ENCODE data around the gene TLX2. TPM values are rescaled to one million over a fixed set of nuclear protein-coding genes. Genes with fewer than 3 reads are reported as not detected.

TLX2 gene
- total and polyA plus RNA-seq, 7 donors, result 1.0 to 2.5 (median 1.6) TPM; not detected in 2

DNA sequence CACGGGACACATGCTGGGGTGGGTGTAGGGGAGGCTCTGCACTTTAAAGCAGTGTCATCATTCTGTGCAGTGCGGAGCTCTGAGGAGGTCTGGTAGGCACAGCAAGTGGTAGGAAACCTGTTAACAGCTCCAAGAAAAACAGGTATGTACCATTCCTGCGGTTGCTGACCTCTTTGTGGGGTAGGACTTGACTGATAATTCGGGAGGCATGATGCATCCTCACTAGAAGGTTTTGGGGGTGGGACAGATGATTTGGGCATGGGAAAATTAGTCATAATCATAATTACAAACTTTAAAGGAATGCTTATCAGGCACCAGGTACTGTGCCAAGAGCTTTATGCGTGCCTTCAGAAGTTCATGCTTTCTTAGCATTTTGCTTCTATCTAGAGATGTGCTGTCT is 50.0 kb downstream of the TLX2 start:
- intact Hi-C loops (cut with DNase I), result no loop called here
- H3K4me3 ChIP-seq, result no peak overlapping the region
- H3K4me1 ChIP-seq, result peaks cover 0 to 15% (median 11%) of the 10 kb centered on the region in 4 donors
- no peaks in the 10 kb centered on the region for H3K36me3 ChIP-seq
- no peak for TF ChIP-seq EP300 (IDR thresholded peaks at IDR 0.05)
- no peak for TF ChIP-seq POLR2AphosphoS5 (IDR thresholded peaks at IDR 0.05)
- TF ChIP-seq, protein P1, sequence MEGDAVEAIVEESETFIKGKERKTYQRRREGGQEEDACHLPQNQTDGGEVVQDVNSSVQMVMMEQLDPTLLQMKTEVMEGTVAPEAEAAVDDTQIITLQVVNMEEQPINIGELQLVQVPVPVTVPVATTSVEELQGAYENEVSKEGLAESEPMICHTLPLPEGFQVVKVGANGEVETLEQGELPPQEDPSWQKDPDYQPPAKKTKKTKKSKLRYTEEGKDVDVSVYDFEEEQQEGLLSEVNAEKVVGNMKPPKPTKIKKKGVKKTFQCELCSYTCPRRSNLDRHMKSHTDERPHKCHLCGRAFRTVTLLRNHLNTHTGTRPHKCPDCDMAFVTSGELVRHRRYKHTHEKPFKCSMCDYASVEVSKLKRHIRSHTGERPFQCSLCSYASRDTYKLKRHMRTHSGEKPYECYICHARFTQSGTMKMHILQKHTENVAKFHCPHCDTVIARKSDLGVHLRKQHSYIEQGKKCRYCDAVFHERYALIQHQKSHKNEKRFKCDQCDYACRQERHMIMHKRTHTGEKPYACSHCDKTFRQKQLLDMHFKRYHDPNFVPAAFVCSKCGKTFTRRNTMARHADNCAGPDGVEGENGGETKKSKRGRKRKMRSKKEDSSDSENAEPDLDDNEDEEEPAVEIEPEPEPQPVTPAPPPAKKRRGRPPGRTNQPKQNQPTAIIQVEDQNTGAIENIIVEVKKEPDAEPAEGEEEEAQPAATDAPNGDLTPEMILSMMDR (IDR thresholded peaks at IDR 0.05), result no peak
- TF ChIP-seq POLR2A (IDR thresholded peaks at IDR 0.05), result no peak
- peaks cover 0 to 8% (median 0%) of the 10 kb centered on the region in 3 donors for H3K27me3 ChIP-seq
- H3K9me3 ChIP-seq, result no peaks in the 10 kb centered on the region
- DNase-seq, result no peak
- WGBS, 2 donors, result 89 to 91% methylated on average over 5 of the region's 5 CpGs
- H3K27ac ChIP-seq, result no peak overlapping the region

DNA sequence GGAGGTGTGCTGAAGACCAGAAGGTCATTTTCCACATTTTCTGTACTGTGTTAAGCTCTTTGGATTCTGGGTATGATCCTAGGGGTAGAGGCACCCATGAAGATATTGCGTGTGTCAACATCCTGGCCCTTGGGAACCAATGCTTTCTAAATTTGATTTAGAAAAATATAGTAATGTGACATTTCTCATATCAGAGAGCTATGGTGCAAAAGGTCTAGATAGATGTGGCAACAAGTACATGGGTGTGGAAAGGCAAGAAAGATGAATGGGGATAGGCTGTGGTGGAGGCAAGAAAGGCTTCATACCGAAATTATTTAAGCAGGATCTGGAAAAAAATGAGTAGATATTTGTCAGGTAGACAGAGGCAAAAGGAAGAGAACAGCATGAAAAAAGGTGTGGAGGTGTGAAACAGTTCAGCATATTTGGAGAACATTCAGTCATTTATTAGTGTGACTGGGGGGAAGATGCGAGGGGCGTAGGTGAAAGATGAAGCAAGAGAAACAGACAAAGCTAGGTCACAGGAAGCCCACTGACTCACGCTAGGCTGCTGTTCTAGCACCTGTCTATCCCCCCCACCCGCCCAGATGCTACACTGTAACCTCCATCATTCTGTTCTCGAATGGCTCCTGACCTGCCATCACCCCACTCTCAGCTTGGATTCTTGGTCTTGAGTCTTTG is 52.0 kb downstream of the TLX2 start:
- H3K4me3 ChIP-seq, result no peak overlapping the region
- TF ChIP-seq POLR2A (IDR thresholded peaks at IDR 0.05), result no peak
- no peak for TF ChIP-seq EP300 (IDR thresholded peaks at IDR 0.05)
- TF ChIP-seq, protein P1 (IDR thresholded peaks at IDR 0.05), result no peak
- no peak for DNase-seq
- H3K36me3 ChIP-seq, result no peaks in the 10 kb centered on the region
- WGBS, 2 donors, result 73 to 84% methylated on average over 7 of the region's 7 CpGs
- H3K27ac ChIP-seq, result peak overlapping the region in 2 of 4 donors; percentile 65 to 67
- peaks cover 0 to 8% (median 0%) of the 10 kb centered on the region in 3 donors for H3K27me3 ChIP-seq
- intact Hi-C loops (cut with DNase I), result no loop called here
- no peaks in the 10 kb centered on the region for H3K9me3 ChIP-seq
- peaks cover 0 to 15% (median 11%) of the 10 kb centered on the region in 4 donors for H3K4me1 ChIP-seq

DNA sequence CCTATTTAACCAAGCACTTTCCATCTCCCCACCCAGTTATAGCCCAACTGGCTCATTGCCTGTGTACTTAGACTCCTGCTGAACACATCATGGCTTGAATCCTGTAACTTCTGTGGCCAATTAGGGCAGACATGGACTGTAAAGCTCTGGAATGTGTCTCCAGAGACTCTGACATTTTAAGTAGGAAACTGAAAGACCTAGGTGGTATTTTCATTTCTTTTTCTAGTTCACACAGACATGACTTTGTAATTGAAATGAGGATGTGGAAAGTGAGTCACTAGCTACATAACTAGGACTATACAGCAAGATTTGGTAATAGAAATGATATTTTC is 52.5 kb downstream of the TLX2 start:
- DNase-seq, result no peak
- Histone ChIP-seq H3K9me3 (no peaks in the 10 kb centered on the region), H3K27me3 (peaks cover 0 to 4% (median 0%) of the 10 kb centered on the region in 3 donors), H3K4me1 (peaks cover 0 to 15% (median 11%) of the 10 kb centered on the region in 4 donors), H3K27ac (peak overlapping the region in 3 of 4 donors; percentile 65 to 68 (median 67)), H3K36me3 (no peaks in the 10 kb centered on the region), H3K4me3 (no peak overlapping the region)
- TF ChIP-seq EP300 (IDR thresholded peaks at IDR 0.05) (no peak), POLR2AphosphoS5 (IDR thresholded peaks at IDR 0.05) (peak in 1 of 4 donors; percentile 29), POLR2A (IDR thresholded peaks at IDR 0.05) (no peak)
- TF ChIP-seq, protein P1 (IDR thresholded peaks at IDR 0.05), result no peak
- intact Hi-C loops (cut with DNase I), result no loop called here

Other genes starting within 250 kb of the TLX2 start
- gene SLC4A5, start 171.0 kb upstream of the TLX2 start, total RNA-seq, result 10 to 100 TPM in 1 of 4 donors, 1 to 10 TPM in 3; 1.5 to 12.2 (median 3.6) TPM
- 1 to 10 TPM in 1 of 3 donors, under 1 TPM in 2; under 0.01 to 1.8 (median 0.23) TPM for gene SLC4A5, start 171.0 kb upstream of the TLX2 start, polyA plus RNA-seq
- 100 to 1,000 TPM in 3 of 4 donors, 10 to 100 TPM in 1; 99.2 to 137 (median 107) TPM for gene DCTN1, start 134.1 kb upstream of the TLX2 start, total RNA-seq
- gene DCTN1, start 134.1 kb upstream of the TLX2 start, polyA plus RNA-seq, result 10 to 100 TPM; 67.3 to 93.2 (median 69.4) TPM
- gene C2orf81, start 92.8 kb upstream of the TLX2 start, total RNA-seq, result 1 to 10 TPM in 3 of 4 donors, not detected in 1; 1.4 to 2.2 (median 2.0) TPM
- gene C2orf81, start 92.8 kb upstream of the TLX2 start, polyA plus RNA-seq, result 1 to 10 TPM in 2 of 3 donors, under 1 TPM in 1; 0.46 to 2.0 (median 1.8) TPM
- 10 to 100 TPM in 2 of 4 donors, 1 to 10 TPM in 2; 7.5 to 13.3 (median 9.8) TPM for gene WDR54, start 92.7 kb upstream of the TLX2 start, total RNA-seq
- gene WDR54, start 92.7 kb upstream of the TLX2 start, polyA plus RNA-seq, result 10 to 100 TPM in 1 of 3 donors, 1 to 10 TPM in 2; 3.0 to 13.6 (median 3.2) TPM
- 10 to 100 TPM; 13.5 to 20.0 (median 17.0) TPM for gene RTKN, start 72.5 kb upstream of the TLX2 start, total RNA-seq
- gene RTKN, start 72.5 kb upstream of the TLX2 start, polyA plus RNA-seq, result 10 to 100 TPM; 15.0 to 44.6 (median 16.2) TPM
- gene INO80B, start 59.4 kb upstream of the TLX2 start, total RNA-seq, result 10 to 100 TPM in 2 of 4 donors, 1 to 10 TPM in 2; 7.5 to 41.8 (median 15.0) TPM
- gene INO80B, start 59.4 kb upstream of the TLX2 start, polyA plus RNA-seq, result 10 to 100 TPM; 12.9 to 36.9 (median 19.2) TPM
- 10 to 100 TPM; 63.1 to 89.2 (median 74.1) TPM for gene WBP1, start 56.0 kb upstream of the TLX2 start, total RNA-seq
- gene WBP1, start 56.0 kb upstream of the TLX2 start, polyA plus RNA-seq, result 10 to 100 TPM; 59.2 to 61.3 (median 59.3) TPM
- gene MOGS, start 49.1 kb upstream of the TLX2 start, total RNA-seq, result 10 to 100 TPM; 21.4 to 34.3 (median 26.3) TPM
- 10 to 100 TPM in 2 of 3 donors, 1 to 10 TPM in 1; 7.8 to 44.7 (median 10.2) TPM for gene MOGS, start 49.1 kb upstream of the TLX2 start, polyA plus RNA-seq
- gene MRPL53, start 41.8 kb upstream of the TLX2 start, total RNA-seq, result 10 to 100 TPM; 10.2 to 77.1 (median 36.7) TPM
- 10 to 100 TPM; 57.7 to 75.6 (median 64.7) TPM for gene MRPL53, start 41.8 kb upstream of the TLX2 start, polyA plus RNA-seq
- gene CCDC142, start 31.5 kb upstream of the TLX2 start, total RNA-seq, result 10 to 100 TPM; 15.8 to 20.9 (median 16.8) TPM
- gene CCDC142, start 31.5 kb upstream of the TLX2 start, polyA plus RNA-seq, result 10 to 100 TPM in 1 of 3 donors, 1 to 10 TPM in 2; 1.8 to 16.8 (median 2.1) TPM
- 10 to 100 TPM; 18.9 to 29.6 (median 24.1) TPM for gene TTC31, start 31.4 kb upstream of the TLX2 start, total RNA-seq
- 10 to 100 TPM; 12.7 to 22.4 (median 13.8) TPM for gene TTC31, start 31.4 kb upstream of the TLX2 start, polyA plus RNA-seq
- under 1 TPM in 1 of 4 donors, not detected in 3; 0.99 TPM for gene LBX2, start 14.8 kb upstream of the TLX2 start, total RNA-seq
- 1 to 10 TPM; 1.3 to 2.4 (median 1.8) TPM for gene LBX2, start 14.8 kb upstream of the TLX2 start, polyA plus RNA-seq
- gene PCGF1, start 6.8 kb upstream of the TLX2 start, total RNA-seq, result 10 to 100 TPM in 3 of 4 donors, 1 to 10 TPM in 1; 8.9 to 22.8 (median 16.0) TPM
- gene PCGF1, start 6.8 kb upstream of the TLX2 start, polyA plus RNA-seq, result 10 to 100 TPM; 12.6 to 22.8 (median 15.7) TPM
- not detected for gene DQX1, start 11.8 kb downstream of the TLX2 start, total RNA-seq
- gene DQX1, start 11.8 kb downstream of the TLX2 start, polyA plus RNA-seq, result 10 to 100 TPM in 2 of 3 donors, 1 to 10 TPM in 1; 7.2 to 15.6 (median 13.2) TPM
- 100 to 1,000 TPM in 1 of 4 donors, 10 to 100 TPM in 3; 76.5 to 133 (median 83.1) TPM for gene AUP1, start 15.3 kb downstream of the TLX2 start, total RNA-seq
- gene AUP1, start 15.3 kb downstream of the TLX2 start, polyA plus RNA-seq, result 100 to 1,000 TPM in 1 of 3 donors, 10 to 100 TPM in 2; 46.5 to 178 (median 47.4) TPM
- gene HTRA2, start 15.5 kb downstream of the TLX2 start, total RNA-seq, result 10 to 100 TPM; 28.2 to 39.3 (median 31.8) TPM
- gene HTRA2, start 15.5 kb downstream of the TLX2 start, polyA plus RNA-seq, result 10 to 100 TPM; 19.7 to 39.8 (median 22.8) TPM
- gene LOXL3, start 39.5 kb downstream of the TLX2 start, total RNA-seq, result 1 to 10 TPM; 5.4 to 7.9 (median 7.8) TPM
- 1 to 10 TPM in 2 of 3 donors, under 1 TPM in 1; 0.60 to 3.5 (median 1.8) TPM for gene LOXL3, start 39.5 kb downstream of the TLX2 start, polyA plus RNA-seq
- 10 to 100 TPM; 16.1 to 21.4 (median 18.1) TPM for gene DOK1, start 40.3 kb downstream of the TLX2 start, total RNA-seq
- 10 to 100 TPM; 17.1 to 24.9 (median 22.8) TPM for gene DOK1, start 40.3 kb downstream of the TLX2 start, polyA plus RNA-seq
- gene M1AP, start 133.9 kb downstream of the TLX2 start, total RNA-seq, result under 1 TPM in 2 of 4 donors, not detected in 2; 0.16 to 0.36 TPM
- under 1 TPM in 2 of 3 donors, not detected in 1; 0.31 to 0.60 TPM for gene M1AP, start 133.9 kb downstream of the TLX2 start, polyA plus RNA-seq
- gene SEMA4F, start 139.8 kb downstream of the TLX2 start, total RNA-seq, result 1 to 10 TPM; 2.2 to 5.5 (median 3.6) TPM
- 1 to 10 TPM in 2 of 3 donors, under 1 TPM in 1; 0.69 to 3.5 (median 1.2) TPM for gene SEMA4F, start 139.8 kb downstream of the TLX2 start, polyA plus RNA-seq

All from sigmoid colon (tissue), 7 donors.